ENCODE data around the gene TNIK.
"Not testable (repeated sequence)": the region's sequence is repeated elsewhere in the genome, so short reads cannot be mapped to it uniquely, and the experiment has no call there.

TNIK gene

DNA sequence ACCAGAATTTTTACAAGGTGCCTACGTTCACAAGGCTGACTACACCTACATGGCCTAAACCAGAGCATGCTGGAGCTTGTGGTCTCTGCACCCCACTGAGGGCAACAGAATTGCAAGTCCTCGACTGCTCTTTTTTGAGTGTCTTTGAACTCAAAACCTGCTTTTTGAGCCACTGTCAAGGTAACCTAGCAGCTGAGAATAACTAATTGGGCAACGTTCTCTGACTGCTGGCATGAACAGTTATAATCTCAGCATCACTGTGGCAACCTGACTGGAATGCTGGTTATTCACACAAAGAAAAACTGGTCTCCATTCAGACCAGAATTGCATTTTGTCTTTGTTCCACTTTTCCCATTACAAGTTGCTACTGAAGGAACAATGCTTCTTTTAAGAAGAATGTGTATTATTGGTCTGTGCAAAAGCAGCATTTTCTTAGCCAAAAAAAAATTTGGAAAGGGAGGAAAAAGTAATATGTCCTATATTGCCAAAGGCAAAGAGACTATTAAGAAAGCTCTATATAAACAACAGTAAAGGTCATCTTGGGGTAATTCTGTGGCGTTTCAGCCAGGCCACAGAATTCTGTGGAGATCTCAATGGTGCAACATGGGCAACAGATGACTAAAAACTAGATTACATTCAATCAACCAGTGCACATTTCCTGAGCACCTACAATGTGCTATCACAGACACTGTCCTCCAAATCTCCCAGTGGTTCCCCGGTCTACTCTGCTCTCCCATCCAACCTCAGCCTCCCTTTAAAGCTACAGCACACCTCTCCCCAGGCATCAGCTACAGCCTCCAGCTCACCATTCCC, 76.8 kb downstream of the TNIK start:
- no peak for DNase-seq

DNA sequence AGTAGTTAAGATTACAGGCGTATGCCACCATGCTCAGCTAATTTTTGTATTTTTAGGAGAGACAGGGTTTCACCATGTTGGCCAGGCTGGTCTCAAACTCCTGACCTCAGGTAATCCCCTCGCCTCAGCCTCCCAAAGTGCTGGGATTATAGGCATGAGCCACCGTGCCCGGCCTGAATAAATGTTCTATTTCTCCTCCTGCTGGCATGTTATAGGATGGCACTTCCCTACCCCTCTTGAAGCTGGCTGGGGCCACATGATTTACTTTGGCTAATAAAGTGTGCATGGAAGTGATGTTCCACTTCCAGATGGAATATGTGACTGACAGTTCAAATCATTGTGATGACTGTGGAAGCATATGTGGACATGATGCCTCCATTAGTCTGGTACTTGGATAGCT, 77.9 kb downstream of the TNIK start:
- DNase-seq, result not testable (repeated sequence)

DNA sequence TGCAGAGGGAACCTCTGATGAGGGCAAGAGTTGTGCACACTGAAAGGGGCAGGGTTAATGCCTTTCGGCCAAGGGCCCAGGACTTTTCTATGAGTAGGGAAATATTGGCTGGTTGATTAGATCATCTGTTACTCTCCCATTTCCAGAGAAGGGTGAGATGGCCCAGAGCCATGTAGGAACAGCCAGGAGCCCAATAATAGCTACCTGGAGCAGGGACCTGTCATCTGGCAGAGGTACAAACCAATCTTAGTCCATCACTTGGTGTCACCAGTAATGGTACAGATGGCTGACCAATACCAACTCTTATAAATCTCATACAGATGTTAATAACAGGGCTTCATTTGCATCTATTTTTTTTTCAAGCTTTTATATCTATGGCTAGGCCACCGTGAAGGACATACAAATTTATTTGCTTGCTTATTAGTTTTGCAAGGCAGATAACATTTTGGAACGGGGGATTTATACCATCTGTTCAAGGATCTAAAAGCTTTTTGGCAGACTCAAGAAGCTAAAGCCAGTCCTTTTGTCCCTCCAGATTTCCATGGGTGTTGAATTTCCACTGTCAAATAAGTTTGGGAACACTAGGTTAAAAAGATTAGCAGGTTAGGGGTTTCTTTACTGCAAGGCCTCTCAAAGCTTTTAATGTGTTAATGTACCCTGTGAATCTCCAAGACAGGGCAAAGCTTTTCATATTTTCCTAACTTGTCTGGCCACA, 79.3 kb downstream of the TNIK start:
- no peak for DNase-seq

DNA sequence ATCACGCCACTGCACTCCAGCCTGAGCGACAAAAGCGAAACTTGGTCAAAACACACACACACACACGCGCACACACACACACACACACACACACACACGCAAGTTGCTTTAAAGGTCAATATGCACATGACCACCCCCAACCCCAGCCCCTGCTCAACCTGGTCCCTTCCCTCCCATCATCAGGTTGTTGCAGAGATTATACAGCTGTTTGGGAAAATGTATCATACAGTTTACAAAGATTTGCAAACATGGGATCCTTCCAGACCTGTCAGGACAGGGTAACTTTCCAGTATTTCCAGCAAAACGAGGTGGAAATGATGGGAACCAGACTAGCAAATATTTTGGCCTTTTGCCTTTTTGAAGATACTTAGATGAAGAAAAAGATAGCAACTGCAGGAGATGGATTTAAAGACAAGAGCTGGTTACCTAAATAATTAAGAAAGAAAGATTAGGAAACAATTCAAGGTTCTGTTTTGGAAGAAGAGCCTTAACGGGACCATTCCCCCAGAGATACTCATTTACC, 80.2 kb downstream of the TNIK start:
- DNase-seq, result no peak

DNA sequence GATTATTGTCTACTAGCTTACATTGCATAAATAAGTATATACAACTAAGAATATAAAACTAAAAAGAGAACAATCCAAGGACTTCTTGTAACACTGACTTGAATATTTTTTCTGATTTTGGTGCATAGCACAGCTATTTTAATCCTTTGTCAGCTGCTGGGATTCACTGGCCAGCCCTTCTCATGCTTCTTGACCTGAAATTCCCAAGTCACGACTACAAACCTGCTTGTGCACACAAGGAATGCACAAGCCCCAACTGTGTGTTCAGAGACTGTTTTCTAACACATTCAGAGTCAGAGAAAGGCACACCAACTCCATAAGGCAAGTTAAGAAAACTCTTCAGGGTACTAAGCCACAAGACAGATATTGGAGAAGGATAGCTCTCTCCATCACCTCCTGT, 80.9 kb downstream of the TNIK start:
- no peak for DNase-seq

DNA sequence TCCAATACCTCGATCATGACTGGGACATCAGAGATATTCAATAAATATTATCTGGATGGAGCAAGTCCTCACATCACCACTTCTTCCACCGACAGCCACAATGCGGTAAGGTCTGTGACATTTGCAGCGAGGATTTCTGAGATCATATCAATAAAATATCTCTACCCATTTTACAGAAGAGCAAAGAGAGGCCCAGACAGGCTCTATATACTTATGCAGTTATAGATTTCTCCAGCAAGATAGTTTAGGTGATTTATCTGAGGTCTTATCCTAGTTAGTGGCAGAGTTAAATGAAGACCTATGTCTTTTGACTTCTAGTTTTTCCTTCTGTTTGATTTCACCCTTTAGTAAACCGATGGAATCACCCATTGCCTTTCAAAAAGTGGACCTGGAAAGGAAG, 81.6 kb downstream of the TNIK start:
- no peak for DNase-seq

DNA sequence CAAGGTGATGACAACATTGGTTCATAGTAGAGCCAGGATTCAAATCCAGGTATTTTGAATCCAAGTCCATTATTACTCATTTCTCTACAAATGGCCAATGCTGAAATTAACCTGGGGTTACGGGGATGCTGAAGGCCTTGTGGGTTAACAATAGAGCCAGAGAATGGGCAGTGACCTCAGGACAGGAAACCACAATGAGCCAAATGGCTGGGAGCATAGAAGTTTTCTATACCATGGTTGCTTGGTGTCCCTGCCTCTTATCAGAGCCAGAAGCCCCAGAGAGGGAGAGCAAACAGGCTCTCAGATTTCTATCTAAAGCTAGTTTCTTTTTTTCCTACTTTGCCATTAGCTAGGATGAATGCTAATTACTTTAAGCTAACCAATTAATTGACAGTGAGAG, 82.3 kb downstream of the TNIK start:
- no peak for DNase-seq

DNA sequence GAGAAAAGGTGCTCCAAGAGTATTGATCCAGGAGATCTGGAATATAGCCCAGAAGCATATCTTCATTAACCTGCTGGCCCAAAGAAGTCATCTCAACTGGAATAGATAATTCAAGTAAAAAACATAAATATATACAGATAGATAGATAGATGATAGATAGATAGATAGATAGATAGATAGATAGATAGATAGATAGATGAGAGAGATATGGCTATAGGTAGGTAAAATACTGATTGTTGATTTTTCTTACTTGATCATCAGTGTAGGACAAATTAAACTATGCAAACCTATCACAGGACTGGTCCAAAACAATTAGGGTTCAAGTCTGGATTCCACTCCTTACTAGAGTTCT, 83.6 kb downstream of the TNIK start:
- DNase-seq, result no peak

DNA sequence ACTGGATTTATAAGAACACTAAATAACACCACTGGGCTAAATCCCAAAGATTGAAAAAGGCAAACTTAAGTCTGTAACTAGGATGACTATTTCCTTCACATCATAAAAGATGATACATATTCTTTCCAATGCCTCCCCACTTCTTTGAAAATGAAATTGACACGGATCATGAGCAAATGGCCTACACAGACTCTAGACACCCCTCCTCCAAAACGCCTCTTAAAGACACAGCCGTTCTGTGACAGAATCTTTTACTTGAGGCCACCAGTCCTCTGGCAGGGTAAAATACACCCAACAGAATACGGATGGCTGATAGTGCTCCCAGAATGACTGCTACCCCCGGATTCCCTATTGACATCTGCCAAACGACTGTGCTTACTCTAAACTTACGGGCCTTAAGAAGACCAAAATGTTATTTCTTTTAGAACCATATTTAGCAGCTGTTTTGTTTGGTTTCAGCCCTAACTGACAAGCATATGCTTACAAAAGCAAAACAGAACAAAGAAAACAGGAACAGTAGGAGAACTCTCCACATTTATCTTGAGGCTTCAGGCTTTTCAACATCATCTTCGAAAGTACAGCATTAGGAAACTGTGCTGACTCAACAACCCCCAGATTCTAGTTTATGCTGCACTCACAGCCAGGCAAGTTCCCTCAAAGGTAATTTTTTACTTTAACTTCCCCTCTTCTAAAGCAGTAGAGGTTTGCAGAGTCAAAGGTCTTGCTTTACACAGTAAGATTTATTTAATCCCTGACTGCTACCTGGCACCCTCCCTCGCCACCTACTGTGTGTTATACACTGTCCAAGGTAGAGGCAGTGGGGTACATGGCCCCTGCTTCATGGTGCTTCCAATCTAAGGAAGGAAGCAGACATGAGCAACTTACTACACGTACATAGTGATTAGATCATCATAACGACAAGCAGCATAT, 84.3 kb downstream of the TNIK start:
- no peak for DNase-seq

DNA sequence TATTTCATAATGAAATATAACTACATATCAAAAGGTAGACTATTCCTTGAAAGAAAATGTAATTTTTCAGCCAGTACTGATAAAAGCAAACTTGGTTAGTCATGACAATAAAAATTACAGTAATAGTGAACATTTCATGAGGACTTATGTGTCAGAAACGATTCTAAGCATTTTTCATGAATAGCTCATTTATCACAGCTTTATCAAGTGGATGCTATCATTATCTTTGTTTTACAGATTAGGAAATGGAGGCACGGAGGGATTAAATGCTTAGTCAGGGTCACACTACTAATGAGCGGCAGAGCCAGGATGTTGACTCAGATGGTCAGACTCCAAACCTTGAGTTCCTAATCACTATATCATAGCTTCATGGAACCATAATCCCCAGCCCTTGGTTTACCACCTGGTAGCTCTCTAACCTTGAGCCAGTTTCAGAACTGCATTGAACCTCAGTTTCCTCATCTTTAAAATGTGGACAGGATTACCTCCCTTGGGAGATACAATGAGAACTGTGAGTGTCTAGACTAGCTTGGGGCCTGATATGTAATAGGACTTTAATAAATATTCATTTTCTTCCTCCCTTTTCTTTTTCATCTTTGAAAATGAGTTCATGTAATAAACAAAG, 85.4 kb downstream of the TNIK start:
- DNase-seq, result no peak

DNA sequence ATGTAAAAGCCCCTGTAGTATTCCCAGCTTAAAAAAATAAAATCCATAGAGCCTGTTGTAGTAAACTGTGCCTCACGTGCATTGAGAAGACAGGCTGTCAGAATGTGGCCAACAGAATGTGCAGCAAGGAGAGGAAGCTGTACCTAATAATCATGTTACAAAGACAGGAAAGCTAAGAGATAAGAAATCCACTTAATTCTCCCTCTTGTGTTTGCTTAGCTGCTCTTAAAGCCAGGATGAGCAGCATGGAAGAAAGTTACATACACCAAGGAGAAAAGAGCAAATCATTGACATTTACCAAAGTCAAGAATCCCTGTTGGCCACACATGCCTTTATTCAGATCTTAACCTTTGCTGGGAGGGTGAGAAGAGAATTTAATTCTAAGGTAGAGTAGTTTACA, 85.9 kb downstream of the TNIK start:
- no peak for DNase-seq

DNA sequence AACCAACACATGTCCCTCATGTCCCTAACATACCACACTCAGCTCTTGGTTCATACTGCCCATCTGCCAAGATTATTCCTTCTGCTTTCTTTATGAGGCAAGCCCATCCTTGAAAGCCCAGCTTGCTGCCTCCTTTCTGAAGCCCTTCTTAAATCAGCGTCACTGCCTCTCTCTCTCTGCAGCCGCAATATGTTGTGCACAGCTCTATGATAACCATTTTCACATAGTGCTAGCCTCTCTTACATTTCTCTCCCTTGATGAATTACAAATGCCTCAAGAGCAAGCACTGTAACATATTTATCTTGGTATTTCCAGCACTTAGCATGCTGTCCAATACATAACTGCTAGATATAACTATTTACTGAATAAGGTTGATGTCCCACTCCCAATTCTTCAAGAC, 86.5 kb downstream of the TNIK start:
- no peak for DNase-seq

DNA sequence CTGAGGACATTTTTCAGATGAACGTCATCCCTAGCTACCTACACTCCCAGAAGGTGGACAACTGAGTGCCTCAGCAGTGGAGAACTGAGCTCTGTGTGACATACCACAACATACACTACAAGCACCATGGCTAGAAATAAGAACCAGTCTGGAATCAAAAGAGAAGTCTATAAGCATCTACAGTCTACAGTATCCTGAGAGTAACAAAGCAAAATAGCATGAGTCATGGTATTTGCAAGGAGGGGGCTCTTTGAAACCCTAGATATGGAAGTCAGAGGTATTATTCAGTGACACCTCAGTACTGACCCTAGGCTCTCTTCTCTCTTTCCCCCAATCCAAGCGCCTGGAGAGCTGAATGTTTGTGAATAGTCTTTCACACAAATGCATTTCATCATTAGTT, 87.5 kb downstream of the TNIK start:
- no peak for DNase-seq

DNA sequence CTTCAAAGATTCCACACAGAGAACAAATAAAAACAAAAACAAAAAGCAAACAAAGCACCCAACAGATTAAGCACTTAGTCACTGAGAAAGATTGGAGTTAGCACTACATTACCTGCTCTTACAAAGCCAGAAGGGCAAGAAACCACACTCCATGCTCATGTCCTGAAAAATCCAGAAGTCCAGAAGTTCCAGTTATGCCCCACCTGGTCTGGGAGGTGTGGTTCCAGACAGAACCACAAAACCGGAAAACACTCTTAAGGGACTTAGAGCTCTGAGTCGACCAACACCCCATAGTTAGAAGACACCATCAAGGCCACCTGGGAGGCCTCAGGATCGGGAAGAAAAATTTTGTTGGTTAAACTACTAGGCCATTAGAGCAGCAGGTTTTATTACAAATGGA, 88.9 kb downstream of the TNIK start:
- DNase-seq, result no peak

DNA sequence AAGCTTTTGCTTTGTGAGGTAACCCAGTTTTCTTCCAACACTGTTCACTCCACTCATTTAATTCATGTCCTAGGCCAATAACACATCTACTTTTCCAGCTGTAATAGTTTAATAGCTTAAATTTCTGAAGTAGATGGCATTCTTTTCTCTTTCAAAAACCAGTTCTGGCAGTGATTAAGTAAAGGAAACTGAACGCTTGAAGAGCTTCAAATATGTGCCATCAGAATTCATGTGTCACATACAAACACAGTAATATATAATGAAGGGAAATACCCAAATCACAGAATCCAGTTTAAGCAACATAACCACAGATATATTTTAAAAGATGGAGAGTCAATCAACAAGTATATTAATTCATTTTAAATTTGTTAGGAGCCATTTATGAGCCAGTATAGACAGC, 91.0 kb downstream of the TNIK start:
- no peak for DNase-seq

DNA sequence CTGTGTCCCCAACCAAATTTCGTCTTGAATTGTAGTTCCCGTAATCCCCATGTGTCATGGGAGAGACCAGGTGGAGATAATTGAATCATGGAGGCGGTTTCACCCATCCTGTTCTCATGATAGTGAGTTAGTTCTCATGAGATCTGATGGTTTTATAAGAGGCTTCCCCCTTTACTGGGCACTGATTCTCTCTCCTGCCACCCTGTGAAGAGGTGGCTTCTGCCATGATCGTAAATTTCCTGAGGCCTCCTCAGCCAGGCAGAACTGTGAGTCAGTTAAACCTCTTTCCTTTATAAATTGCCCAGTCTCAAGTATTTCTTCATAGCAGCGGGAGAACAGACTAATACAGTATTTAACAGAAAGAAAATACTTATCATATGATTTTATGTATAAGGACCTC, 93.5 kb downstream of the TNIK start:
- not testable (repeated sequence) for DNase-seq

DNA sequence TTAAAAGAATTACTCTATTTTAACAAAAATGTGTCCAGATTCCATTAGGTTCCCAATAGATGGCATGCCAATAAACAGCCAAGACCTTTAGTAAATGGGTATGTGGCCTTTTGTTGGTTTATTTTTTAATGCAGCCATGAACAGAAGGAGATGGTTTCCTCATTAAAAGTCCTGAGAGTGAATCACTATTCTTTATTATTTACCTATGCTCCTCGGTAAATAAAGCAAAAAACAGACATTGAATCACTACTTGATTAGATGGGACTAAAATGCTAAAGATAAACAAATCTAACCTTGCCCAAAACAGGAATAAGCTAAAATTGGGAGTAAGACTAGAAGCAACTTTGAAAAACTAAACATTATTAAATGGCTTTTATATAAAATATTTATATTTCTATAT, 94.2 kb downstream of the TNIK start:
- DNase-seq, result no peak

DNA sequence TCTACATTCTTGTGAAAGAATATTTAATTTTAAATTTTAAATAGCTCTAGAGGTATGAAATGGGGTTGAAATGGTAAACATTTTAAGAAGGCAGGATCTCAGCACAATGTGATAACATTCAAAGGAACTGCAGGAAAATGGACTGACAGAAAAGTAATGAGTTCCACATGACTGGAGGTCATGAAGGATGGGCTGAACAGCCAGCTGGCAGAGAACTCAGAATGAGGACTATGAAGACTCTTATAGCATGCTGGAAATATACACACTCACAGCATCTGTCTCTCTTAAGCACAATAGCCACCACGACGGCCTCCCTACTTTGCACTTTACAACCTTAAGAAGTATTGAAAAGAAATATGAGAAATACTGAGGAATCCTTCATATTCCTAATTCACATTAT, 94.7 kb downstream of the TNIK start:
- DNase-seq, result no peak

DNA sequence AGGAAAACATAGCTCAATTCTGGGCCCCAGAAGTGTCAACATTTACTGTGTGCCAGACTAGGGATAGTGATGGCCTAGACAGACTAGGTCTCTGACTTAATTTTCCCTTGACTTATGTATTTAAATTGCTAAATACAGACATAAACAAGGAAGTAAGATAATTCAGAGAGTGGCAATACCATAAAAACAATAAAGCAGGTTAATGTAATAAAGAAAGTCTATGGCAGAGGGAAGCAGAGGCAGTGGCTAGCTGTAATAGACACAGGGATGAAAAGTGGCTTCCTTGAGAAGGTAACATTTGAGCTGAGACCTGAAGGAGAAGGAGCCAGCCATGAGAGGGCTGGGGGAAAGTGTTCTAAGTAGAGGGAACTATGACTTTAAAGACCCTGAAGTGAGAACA, 95.7 kb downstream of the TNIK start:
- DNase-seq, result no peak

DNA sequence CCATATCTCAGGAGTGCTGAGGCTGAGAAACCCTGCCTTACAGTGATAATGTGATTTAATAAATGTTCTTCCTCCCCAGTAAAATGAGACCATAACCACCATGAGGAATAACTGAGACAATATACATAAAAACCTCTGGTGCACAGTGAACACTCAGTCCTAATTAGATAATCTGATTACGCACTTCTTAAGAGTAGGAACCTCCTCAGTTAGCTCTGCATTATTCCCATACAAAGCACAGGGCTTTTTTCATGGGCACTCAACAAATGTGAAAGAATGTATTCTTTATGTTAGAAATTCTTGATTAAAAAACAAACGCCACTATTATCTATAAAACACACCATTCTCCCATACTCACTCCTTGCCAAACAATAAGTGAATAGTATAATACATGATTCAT, 97.0 kb downstream of the TNIK start:
- no peak for DNase-seq

DNA sequence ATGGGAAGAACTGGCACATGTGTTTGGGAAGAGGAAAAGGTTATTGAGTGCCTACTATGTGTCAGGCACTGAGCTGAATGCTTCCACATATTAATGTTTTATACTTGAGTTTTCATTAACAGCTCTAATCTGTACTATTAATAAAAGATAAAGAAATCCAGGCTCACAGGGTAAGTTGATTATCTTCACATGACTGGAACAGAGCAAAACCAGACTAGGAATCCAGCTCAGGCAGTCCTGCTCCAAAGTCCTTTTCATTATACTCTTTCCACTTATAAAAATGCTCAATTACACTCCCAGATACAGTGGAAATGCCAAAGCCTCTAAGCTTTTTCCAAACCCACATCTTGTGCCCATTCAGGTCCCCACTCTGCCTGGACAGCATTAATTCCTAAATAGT, 97.6 kb downstream of the TNIK start:
- DNase-seq, result no peak

DNA sequence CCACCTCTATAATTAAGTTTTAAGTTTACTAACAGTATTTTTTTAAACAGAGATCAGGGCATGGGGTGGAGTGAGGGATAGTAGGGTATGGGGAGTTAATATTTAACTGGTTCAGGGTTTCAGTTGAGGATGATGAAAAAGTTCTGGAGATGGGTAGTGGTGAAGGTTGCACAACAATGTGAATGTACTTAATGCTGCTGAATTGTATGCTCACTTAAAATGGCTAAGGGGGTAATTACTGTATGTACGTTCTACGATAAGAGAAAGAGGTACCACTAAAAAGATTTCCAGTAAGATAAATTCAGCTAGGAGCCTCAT, 101.4 kb downstream of the TNIK start:
- DNase-seq, result no peak

Data from right forelimb (tissue), 1 donor.